CD4-positive, alpha-beta T cell treated with Interleukin-6 for 4 hours (primary cell): Measurements from ENCODE around the gene SEMA4D.
A peak's percentile ranks its signal among the peaks of the same experiment; 100 is the strongest.

Experiments used
- DNase-seq: peaks from one replicate; pipeline ENCODE4 v3.0.0-alpha.2; 2020; ENCODE audit warnings: mixed read lengths

The SEMA4D gene

GRCh38 chr9:89408628-89409101 lies 89.2 kb downstream of the SEMA4D start:
- peak; percentile 88 for DNase-seq

GRCh38 chr9:89407070-89407469 lies 90.8 kb downstream of the SEMA4D start:
- no peak for DNase-seq

DNA sequence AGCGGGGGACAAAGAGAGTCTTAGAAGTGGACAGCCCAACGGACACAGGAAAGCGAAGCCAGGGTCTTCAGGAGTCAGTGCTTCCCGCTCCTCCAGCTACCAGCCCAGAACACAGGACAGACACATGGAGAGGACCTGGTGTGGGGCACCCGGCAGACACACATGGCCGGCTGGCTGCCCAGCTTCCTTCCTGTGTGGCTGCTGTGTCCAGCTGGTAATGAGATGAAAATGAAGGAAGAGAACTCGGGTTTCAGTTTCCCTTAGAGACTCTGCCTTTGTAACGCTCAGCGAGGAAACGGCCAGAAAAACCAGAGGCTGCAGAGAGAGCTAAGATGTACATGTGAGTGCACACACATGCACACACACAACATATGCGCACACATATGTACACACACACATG lies 92.1 kb downstream of the SEMA4D start:
- DNase-seq, result no peak

- DNase-seq, result no peak
These were observed 93.8 kb downstream of the SEMA4D start for GRCh38 chr9:89404074-89404473.

GRCh38 chr9:89402695-89403427 lies 95.1 kb downstream of the SEMA4D start:
- no peak for DNase-seq

- no peak for DNase-seq
These were observed 97.4 kb downstream of the SEMA4D start for GRCh38 chr9:89400403-89401116.

DNA sequence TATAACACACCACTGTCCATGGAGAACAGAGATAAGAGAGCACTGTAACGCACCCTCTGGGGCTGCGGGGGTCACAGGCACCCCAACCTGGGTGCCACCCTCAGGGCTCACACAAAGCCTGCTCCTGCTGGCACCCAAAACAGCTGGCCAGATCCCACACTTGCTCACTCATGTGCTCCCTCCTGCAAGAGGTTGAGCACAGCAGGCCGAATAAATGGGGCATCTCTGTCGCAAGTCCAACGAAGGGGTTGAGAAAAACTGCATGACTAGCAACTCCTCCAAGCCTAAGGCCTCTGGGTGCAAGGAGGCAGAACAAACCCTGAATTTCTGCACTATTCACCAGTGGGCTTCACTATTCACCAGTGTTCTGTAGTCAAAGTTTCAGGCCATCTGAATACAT lies 99.3 kb downstream of the SEMA4D start:
- no peak for DNase-seq

- DNase-seq, result no peak
These were observed 100.4 kb downstream of the SEMA4D start for GRCh38 chr9:89397471-89397870.

DNA sequence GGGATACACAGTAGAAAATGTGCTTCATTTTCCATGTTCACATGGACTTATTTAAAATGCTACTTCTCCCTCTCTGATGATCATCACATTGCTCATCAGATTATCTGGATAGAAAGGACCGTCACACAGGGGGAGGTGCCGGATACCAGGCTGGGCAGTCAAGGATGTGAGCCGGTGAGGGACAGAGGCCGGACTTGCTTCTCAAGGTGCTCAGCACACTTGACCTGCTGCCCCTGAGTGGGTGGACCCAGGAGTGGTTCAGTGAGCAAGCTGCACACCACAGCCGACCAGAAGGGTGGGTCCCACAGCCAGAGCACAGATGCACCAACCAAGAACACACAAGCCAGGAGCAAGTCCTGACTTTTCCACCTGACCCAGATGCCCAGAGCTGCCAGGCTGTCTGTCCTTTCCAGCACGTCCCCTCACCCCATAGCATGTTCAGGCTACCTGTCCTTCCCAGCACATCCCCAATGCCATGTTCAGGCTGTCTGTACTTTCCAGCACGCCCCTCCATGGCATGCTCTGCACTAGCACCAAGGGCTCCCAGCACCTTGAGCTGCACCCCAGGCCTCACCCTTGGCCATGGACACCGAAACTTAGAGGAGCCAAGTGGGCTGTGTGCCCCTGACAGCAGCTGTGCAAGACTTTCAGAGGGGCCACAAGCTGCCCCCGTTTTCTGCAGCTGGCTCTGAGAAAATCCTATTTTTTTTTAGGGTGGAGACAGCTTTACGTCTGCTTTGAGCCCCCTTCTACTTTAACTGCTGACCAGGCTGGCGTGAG lies 101.8 kb downstream of the SEMA4D start:
- DNase-seq, result no peak

- DNase-seq, result no peak
These were observed 103.5 kb downstream of the SEMA4D start for GRCh38 chr9:89394412-89394811.

- DNase-seq, result no peak
These were observed 106.3 kb downstream of the SEMA4D start for GRCh38 chr9:89391585-89391984.

DNA sequence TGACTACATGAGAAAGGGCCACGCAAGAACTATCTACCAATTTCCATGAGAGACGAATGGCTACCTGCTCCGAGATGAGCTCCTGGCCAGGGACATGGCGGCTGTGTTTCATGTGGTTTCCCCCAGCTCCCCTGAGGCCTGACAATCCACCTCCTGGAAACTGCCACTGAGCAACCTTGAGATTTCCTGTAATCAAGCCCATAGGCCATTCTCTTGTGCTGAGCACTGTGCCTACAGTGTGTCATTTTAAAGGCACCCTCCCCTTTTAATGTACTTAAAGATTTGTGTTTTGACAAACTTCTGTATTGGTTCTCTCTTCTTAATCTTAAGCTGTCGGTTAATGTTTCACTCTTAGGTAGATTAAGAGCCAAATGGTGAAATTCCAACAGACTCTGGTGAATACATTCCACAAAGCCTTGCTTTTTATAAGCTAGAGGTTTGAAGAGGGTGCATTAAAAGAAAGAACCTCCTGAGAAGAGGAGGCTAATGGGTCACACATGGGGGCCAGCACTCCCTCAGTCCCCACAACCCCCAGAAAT lies 107.3 kb downstream of the SEMA4D start:
- no peak for DNase-seq

GRCh38 chr9:89390068-89390555 lies 107.8 kb downstream of the SEMA4D start:
- no peak for DNase-seq

DNA sequence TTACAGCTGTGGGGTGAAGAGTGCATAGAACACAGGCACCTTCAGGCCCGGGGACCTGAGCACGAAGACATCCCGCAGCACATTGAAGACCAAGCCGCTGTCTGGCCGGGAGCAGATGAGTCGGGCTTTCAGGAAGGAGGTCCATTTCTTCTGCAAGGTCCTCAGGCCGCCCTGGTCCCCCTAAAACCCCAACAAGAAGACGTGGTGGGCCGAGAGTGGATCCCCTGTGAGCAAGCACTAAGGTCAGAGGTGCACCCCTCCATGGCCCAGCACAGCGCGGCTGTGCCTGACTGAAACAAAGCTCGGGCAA lies 109.1 kb downstream of the SEMA4D start:
- no peak for DNase-seq

GRCh38 chr9:89388084-89388867 lies 109.6 kb downstream of the SEMA4D start:
- no peak for DNase-seq

DNA sequence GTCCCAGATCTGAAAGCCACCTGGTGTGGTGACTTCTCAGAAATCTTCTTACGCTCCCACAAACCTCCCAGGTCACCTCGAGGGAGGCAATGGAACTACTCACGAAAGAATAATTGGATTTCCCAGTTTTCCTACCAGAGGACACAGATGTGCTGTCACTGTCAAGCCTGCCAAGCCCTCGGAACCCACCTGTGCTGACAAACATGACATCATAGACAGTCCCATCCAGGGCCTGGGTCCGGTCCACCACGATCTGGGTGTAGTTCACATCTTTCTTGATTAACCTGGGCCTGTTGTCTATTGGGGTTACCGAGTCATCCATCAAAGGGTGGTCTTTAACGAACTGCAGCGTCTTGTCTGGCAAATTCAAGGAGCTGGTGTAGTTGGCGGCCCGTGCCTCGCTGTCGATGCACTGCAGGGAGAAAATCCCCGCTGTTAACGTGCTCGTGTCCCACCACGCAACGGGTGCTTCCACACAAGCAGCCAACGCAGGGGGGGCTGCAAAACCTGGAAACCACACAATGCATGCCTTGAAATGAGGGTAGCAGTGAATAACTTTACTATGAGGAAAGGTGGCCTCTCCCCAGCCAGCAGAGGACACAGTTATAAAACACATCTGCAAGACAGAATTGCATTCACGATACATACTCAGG lies 110.6 kb downstream of the SEMA4D start:
- no peak for DNase-seq

DNA sequence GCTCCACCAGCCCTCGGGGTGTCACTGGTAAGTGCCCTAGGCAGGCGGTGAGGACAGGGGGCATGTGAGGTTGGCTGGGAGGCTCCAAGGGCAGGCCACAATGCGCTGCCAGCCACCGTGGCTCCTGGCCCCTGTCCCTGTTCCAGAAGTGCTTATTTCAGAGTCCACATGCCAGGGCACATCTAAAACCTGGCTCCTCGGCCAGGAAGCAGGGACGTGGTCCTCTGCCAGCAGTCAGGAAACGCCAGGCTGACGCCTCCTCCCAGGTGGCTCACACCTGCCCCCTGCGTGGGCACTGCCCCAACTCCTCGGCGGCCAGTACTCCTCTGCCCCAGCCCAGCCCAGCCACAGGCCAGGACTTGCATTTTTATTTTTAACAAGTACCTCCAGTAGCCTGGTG lies 111.1 kb downstream of the SEMA4D start:
- DNase-seq, result no peak

- DNase-seq, result no peak
These were observed 111.7 kb downstream of the SEMA4D start for GRCh38 chr9:89386206-89386605.

DNA sequence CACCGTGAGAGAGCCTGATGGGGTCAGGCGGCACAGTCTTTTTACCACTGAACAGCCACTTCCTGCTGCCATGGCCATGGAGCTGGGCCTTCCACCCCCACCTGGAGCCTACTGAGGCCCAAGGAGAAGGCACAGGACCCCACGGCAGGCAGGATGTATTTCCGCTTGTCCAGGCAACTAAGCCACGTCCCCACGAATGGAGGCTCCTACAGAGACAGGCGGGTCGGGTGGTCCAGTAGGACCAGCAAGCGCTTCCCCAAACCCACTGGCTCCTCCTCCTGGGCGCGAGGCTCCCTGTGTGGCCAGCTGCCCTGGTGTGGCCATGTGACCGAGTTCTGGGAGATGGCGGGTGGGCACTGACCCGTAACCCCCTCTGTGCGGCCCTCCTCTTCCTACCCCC lies 113.1 kb downstream of the SEMA4D start:
- no peak for DNase-seq

GRCh38 chr9:89383721-89384300 lies 114.1 kb downstream of the SEMA4D start:
- DNase-seq, result no peak

DNA sequence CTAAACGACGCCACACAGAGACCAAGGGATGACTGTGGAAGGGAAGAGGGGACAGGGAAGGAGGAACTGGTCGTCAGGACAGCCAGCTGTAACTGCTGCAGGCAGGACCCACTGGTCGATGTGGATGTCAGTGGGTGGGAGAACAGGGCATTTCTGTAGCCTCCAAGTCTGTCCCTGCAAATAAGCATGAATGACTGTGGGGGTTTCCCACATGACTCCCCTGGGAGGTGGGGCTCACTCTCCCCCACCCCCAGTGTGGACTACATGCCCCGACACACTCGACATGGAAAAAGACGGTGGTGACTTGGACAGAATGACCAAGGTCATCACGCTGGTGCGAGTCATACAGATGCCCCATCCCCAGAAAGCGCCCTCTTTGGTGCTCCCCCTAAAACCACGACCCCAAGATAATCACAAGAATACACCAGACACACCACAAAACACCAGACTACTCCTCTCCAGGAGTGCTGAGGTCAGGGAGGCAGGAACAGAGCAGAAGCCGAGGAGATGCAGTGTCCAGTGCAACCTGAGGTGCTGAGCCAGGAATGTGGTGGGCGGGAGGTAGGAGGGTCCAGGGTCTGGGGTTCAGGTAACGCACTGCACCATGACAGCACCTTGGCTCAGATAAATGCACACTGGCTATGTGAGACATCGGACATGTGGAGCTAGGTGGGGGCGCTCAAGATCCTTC lies 114.7 kb downstream of the SEMA4D start:
- no peak for DNase-seq
